ENCODE results near the gene STPG1. TPM values are rescaled to one million over a fixed set of nuclear protein-coding genes. Genes with fewer than 3 reads are reported as not detected.
A peak's percentile ranks its signal among the peaks of the same experiment; 100 is the strongest.
"Not testable (repeated sequence)": the region's sequence is repeated elsewhere in the genome, so short reads cannot be mapped to it uniquely, and the experiment has no call there.

STPG1 gene
- 5.3 and 6.8 TPM in 2 replicates for total RNA-seq

GRCh38 chr1:24413350-24414163 is at the start of gene STPG1:
Gene STPG1, minus strand, starts transcription at chr1:24413782. Its CDS starts 12,394 bp downstream, at chr1:24401388.
- no peak for FAIRE-seq
- DNase-seq (ENCODE audit: low read depth) = peak; percentile 86
- Histone ChIP-seq H3K27me3 (ENCODE audit: control insufficient read depth, insufficient read depth, low read length) (no peaks in the 10 kb centered on the region), H3K36me3 (ENCODE audit: control insufficient read depth, insufficient read depth, low read length) (no peaks in the 10 kb centered on the region), H3K4me3 (ENCODE audit: low read depth, low read length) (peak within 1 kb of the TSS; percentile 69)
- no peak for TF ChIP-seq CTCF (IDR thresholded peaks at IDR 0.05; ENCODE audit: insufficient read depth, low read length, severe bottlenecking)

GRCh38 chr1:24462128-24462527 is 48.5 kb upstream of the STPG1 start:
- DNase-seq (ENCODE audit: low read depth) = peak; percentile 79
- not testable (repeated sequence) for FAIRE-seq; H3K27me3 ChIP-seq (ENCODE audit: control insufficient read depth, insufficient read depth, low read length); H3K4me3 ChIP-seq (ENCODE audit: low read depth, low read length)
- H3K36me3 ChIP-seq (ENCODE audit: control insufficient read depth, insufficient read depth, low read length) = peaks cover 15% of the 10 kb centered on the region

- H3K4me3 ChIP-seq (ENCODE audit: low read depth, low read length) = no peak overlapping the region
- DNase-seq (ENCODE audit: low read depth) (no peak), FAIRE-seq (peak; percentile 80)
- peaks cover 15% of the 10 kb centered on the region for H3K36me3 ChIP-seq (ENCODE audit: control insufficient read depth, insufficient read depth, low read length)
- no peaks in the 10 kb centered on the region for H3K27me3 ChIP-seq (ENCODE audit: control insufficient read depth, insufficient read depth, low read length)
- no peak for TF ChIP-seq CTCF (IDR thresholded peaks at IDR 0.05; ENCODE audit: insufficient read depth, low read length, severe bottlenecking)
Observed at GRCh38 chr1:24459551-24460266, 46.1 kb upstream of the STPG1 start.

GRCh38 chr1:24457866-24458265 is 44.3 kb upstream of the STPG1 start:
- no peak for DNase-seq (ENCODE audit: low read depth)
- H3K27me3 ChIP-seq (ENCODE audit: control insufficient read depth, insufficient read depth, low read length) = no peaks in the 10 kb centered on the region
- peaks cover 19% of the 10 kb centered on the region for H3K36me3 ChIP-seq (ENCODE audit: control insufficient read depth, insufficient read depth, low read length)
- FAIRE-seq = no peak
- no peak overlapping the region for H3K4me3 ChIP-seq (ENCODE audit: low read depth, low read length)
- no peak for TF ChIP-seq CTCF (IDR thresholded peaks at IDR 0.05; ENCODE audit: insufficient read depth, low read length, severe bottlenecking)

GRCh38 chr1:24455272-24455671 is 41.7 kb upstream of the STPG1 start:
- FAIRE-seq (no peak), DNase-seq (ENCODE audit: low read depth) (no peak)
- TF ChIP-seq CTCF (IDR thresholded peaks at IDR 0.05; ENCODE audit: insufficient read depth, low read length, severe bottlenecking) = no peak
- H3K36me3 ChIP-seq (ENCODE audit: control insufficient read depth, insufficient read depth, low read length) = peaks cover 29% of the 10 kb centered on the region
- no peak overlapping the region for H3K4me3 ChIP-seq (ENCODE audit: low read depth, low read length)
- no peaks in the 10 kb centered on the region for H3K27me3 ChIP-seq (ENCODE audit: control insufficient read depth, insufficient read depth, low read length)

- no peak for DNase-seq (ENCODE audit: low read depth)
- no peak for TF ChIP-seq CTCF (IDR thresholded peaks at IDR 0.05; ENCODE audit: insufficient read depth, low read length, severe bottlenecking)
- no peak for FAIRE-seq
- H3K4me3 ChIP-seq (ENCODE audit: low read depth, low read length) = no peak overlapping the region
- H3K27me3 ChIP-seq (ENCODE audit: control insufficient read depth, insufficient read depth, low read length) = no peaks in the 10 kb centered on the region
- peaks cover 23% of the 10 kb centered on the region for H3K36me3 ChIP-seq (ENCODE audit: control insufficient read depth, insufficient read depth, low read length)
Observed at GRCh38 chr1:24454673-24455072, 41.1 kb upstream of the STPG1 start.

Measured in bronchial epithelial cell (primary cell).